Mesenchymal stem cell (in vitro differentiated cells and primary cell): ENCODE results near the gene PIP4K2A. TPM values are rescaled to one million over a fixed set of nuclear protein-coding genes. Genes with fewer than 3 reads are reported as not detected.

Experiments used
- DNase-seq: peaks from one replicate; pipeline ENCODE4 v3.0.0-alpha.2; 2013
- H2AFZ ChIP-seq: one replicate; pipeline ENCODE4 v1.6.1; 2013; ENCODE audit warnings: low read depth, mild to moderate bottlenecking, control low read depth, inconsistent platforms, low read length, moderate library complexity
- H2AK5ac ChIP-seq: 2 replicates; pipeline ENCODE4 v1.6.1; 2013; ENCODE audit warnings: low read length, moderate library complexity, mild to moderate bottlenecking, inconsistent platforms; ENCODE audit not compliant: severe bottlenecking
- H2BK120ac ChIP-seq: one replicate; pipeline ENCODE4 v1.6.1; 2013; ENCODE audit warnings: low read depth, mild to moderate bottlenecking, inconsistent platforms, low read length, moderate library complexity
- H2BK12ac ChIP-seq, 2 experiments: one replicate each; pipeline ENCODE4 v1.6.1; 2013; ENCODE audit warnings: inconsistent platforms in 2 of 2, low read length in 2 of 2, mild to moderate bottlenecking in 2 of 2, moderate library complexity in 2 of 2, control low read depth in 1 of 2
- H2BK15ac ChIP-seq: one replicate; pipeline ENCODE4 v1.6.1; 2013; ENCODE audit warnings: mild to moderate bottlenecking, low read depth, inconsistent platforms; ENCODE audit not compliant: poor library complexity, severe bottlenecking
- H2BK5ac ChIP-seq: 2 replicates; pipeline ENCODE4 v1.6.1; 2013; ENCODE audit warnings: low read depth, mild to moderate bottlenecking, low read length, control low read depth, inconsistent platforms; ENCODE audit not compliant: poor library complexity, severe bottlenecking
- H3K14ac ChIP-seq, 2 experiments: one replicate each; pipeline ENCODE4 v1.6.1; 2013; ENCODE audit warnings: inconsistent platforms in 2 of 2, low read length in 2 of 2, control low read depth in 1 of 2, mild to moderate bottlenecking in 1 of 2, moderate library complexity in 1 of 2
- H3K18ac ChIP-seq, 2 experiments: one replicate each; pipeline ENCODE4 v1.6.1; 2013; ENCODE audit warnings: inconsistent platforms in 2 of 2, low read length in 2 of 2, control low read depth in 1 of 2, low read depth in 1 of 2, mild to moderate bottlenecking in 1 of 2
- H3K23ac ChIP-seq, 2 experiments: one replicate each; pipeline ENCODE4 v1.6.1; 2013; ENCODE audit warnings: inconsistent platforms in 2 of 2, low read length in 2 of 2, mild to moderate bottlenecking in 2 of 2, moderate library complexity in 2 of 2, control low read depth in 1 of 2
- H3K27ac ChIP-seq: 2 replicates; pipeline ENCODE4 v1.5.1; 2013; ENCODE audit warnings: mild to moderate bottlenecking, moderate library complexity, low read length, control low read depth, inconsistent platforms; ENCODE audit not compliant: poor library complexity, severe bottlenecking
- H3K27me3 ChIP-seq, 2 experiments: 2 replicates each; pipeline versions ENCODE4 v1.6.1 to v1.7.0; 2013; ENCODE audit warnings: low read length in 2 of 2, mild to moderate bottlenecking in 2 of 2, moderate library complexity in 2 of 2, control low read depth in 1 of 2, inconsistent platforms in 1 of 2; ENCODE audit not compliant: control insufficient read depth in 1 of 2, insufficient read depth in 1 of 2
- H3K36me3 ChIP-seq, 2 experiments: 2 replicates each; pipeline versions ENCODE4 v1.6.1 to v1.7.0; 2013; ENCODE audit warnings: low read length in 2 of 2, control low read depth in 1 of 2, inconsistent platforms in 1 of 2, low read depth in 1 of 2, mild to moderate bottlenecking in 1 of 2; ENCODE audit not compliant: insufficient read depth in 2 of 2, control insufficient read depth in 1 of 2
- H3K4ac ChIP-seq, 2 experiments: one replicate each; pipeline ENCODE4 v1.6.1; 2013; ENCODE audit warnings: inconsistent platforms in 2 of 2, low read length in 2 of 2, mild to moderate bottlenecking in 2 of 2, moderate library complexity in 2 of 2, control low read depth in 1 of 2, low read depth in 1 of 2
- H3K4me1 ChIP-seq: 2 replicates; pipeline ENCODE4 v1.6.1; 2013; ENCODE audit warnings: low read depth, low read length, control low read depth; ENCODE audit not compliant: control insufficient read depth, insufficient read depth
- H3K4me2 ChIP-seq: 2 replicates; pipeline ENCODE4 v1.6.1; 2013; ENCODE audit warnings: low read length, mild to moderate bottlenecking, inconsistent platforms; ENCODE audit not compliant: poor library complexity, severe bottlenecking
- H3K4me3 ChIP-seq, 2 experiments: 2 replicates each; pipeline versions ENCODE4 v1.5.1 to v1.7.0; 2013; ENCODE audit warnings: low read length in 2 of 2, mild to moderate bottlenecking in 2 of 2, control low read depth in 1 of 2, low read depth in 1 of 2; ENCODE audit not compliant: insufficient read depth in 1 of 2
- H3K79me1 ChIP-seq: replicated peaks from 2 replicates; pipeline ENCODE4 v1.6.1; 2013; ENCODE audit warnings: mild to moderate bottlenecking, control low read depth, low read length, inconsistent platforms; ENCODE audit not compliant: poor library complexity, severe bottlenecking
- H3K9ac ChIP-seq: 2 replicates; pipeline ENCODE4 v1.7.0; 2013; ENCODE audit warnings: mild to moderate bottlenecking, low read length, moderate library complexity
- H3K9me3 ChIP-seq: 2 replicates; pipeline ENCODE4 v1.7.0; 2013; ENCODE audit warnings: mild to moderate bottlenecking, low read length; ENCODE audit not compliant: control insufficient read depth
- H4K8ac ChIP-seq: one replicate; pipeline ENCODE4 v1.6.1; 2013; ENCODE audit warnings: inconsistent platforms, mild to moderate bottlenecking, low read length, moderate library complexity
- H4K91ac ChIP-seq: one replicate; pipeline ENCODE4 v1.6.1; 2013; ENCODE audit warnings: mild to moderate bottlenecking, low read length, inconsistent platforms
- WGBS: methylation state at CpG from one replicate; pipeline ENCODE4 v1.1.7; 2013; ENCODE audit warnings: mixed read lengths; 5-methylcytosine and 5-hydroxymethylcytosine counted together
- polyA plus RNA-seq, 2 experiments: library from polyadenylated mRNA; stranded (reverse); fragments of 200-250 nt; gene quantifications; one replicate each; pipeline ENCODE4 v1.2.3, GENCODE V29; 2013

The PIP4K2A gene
- 53.7 TPM for polyA plus RNA-seq (2013, experiment 1 of 2)
- polyA plus RNA-seq (2013, experiment 2 of 2), result 51.9 TPM

DNA sequence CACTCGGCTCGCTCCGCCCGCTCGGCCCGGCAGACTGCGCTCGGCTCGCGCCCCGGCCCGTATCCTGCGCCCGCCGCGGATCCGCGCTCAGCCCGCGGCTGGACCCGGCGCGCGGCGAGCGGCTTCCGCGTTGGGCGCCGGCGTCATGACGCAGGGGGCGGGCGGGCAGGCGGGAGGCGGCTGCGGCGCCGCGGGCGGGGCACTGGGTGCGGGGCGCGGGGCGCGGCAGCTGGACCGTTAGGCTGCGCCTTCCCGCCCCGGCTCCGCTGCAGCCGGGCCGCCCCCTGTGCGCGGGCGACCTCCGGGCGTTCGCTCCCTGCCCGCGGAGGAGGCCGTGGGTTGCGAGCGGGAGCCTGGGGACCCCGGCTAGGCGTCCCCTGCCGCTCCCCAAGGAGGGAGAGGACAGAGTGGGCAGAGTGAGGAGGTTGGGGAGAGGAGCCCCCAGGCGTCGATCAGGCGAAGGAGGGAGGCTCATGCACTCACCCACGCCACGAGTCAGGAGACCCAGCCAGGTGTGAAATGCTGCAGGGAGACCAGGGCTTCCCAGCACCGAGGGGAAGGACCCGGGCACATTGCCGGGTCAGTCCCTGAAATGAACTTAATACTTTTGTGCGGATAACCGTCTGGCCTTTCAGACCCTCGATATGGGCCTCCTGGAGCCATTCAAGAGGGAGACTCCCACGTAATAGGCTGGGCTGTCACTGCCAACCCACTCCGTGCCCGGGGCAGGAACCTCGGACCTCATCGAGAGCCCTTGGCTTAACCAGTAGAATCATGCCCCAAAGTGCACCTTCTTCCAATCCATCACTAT, at the start of gene PIP4K2A:
Gene PIP4K2A, minus strand, starts transcription at position 100 of the 811 bp plus-strand sequence. CDS start 252 bp downstream, outside the sequence.
- H3K79me1 ChIP-seq, result peaks cover 4% of the 10 kb centered on the region
- peak within 1 kb of the TSS; percentile 97 for H2BK120ac ChIP-seq
- no peaks in the 10 kb centered on the region for H3K9me3 ChIP-seq
- WGBS, result 15% methylated on average over 51 of the region's 83 CpGs
- H2AFZ ChIP-seq, result peak within 1 kb of the TSS; percentile 94
- H3K27ac ChIP-seq, result peak within 1 kb of the TSS; percentile 91
- peak within 1 kb of the TSS; percentile 85 to 99 for H3K18ac ChIP-seq
- H3K14ac ChIP-seq, result peak within 1 kb of the TSS in 1 of 2 experiments; percentile 99
- no peak within 1 kb of the TSS for H2AK5ac ChIP-seq
- H3K23ac ChIP-seq, result peak within 1 kb of the TSS in 1 of 2 experiments; percentile 98
- peak within 1 kb of the TSS; percentile 89 to 95 for H3K4ac ChIP-seq
- H4K91ac ChIP-seq, result peak within 1 kb of the TSS; percentile 94
- peak within 1 kb of the TSS; percentile 40 for H2BK5ac ChIP-seq
- peak; percentile 71 for DNase-seq
- no peaks in the 10 kb centered on the region for H3K27me3 ChIP-seq
- peaks cover 9% of the 10 kb centered on the region for H3K4me1 ChIP-seq
- H4K8ac ChIP-seq, result peak within 1 kb of the TSS; percentile 97
- H2BK15ac ChIP-seq, result peak within 1 kb of the TSS; percentile 82
- peak within 1 kb of the TSS; percentile 78 for H3K4me2 ChIP-seq
- peak within 1 kb of the TSS in 1 of 2 experiments; percentile 98 for H2BK12ac ChIP-seq
- peak within 1 kb of the TSS; percentile 93 for H3K9ac ChIP-seq
- peak within 1 kb of the TSS; percentile 84 to 91 for H3K4me3 ChIP-seq
- H3K36me3 ChIP-seq, result no peaks in the 10 kb centered on the region

DNA sequence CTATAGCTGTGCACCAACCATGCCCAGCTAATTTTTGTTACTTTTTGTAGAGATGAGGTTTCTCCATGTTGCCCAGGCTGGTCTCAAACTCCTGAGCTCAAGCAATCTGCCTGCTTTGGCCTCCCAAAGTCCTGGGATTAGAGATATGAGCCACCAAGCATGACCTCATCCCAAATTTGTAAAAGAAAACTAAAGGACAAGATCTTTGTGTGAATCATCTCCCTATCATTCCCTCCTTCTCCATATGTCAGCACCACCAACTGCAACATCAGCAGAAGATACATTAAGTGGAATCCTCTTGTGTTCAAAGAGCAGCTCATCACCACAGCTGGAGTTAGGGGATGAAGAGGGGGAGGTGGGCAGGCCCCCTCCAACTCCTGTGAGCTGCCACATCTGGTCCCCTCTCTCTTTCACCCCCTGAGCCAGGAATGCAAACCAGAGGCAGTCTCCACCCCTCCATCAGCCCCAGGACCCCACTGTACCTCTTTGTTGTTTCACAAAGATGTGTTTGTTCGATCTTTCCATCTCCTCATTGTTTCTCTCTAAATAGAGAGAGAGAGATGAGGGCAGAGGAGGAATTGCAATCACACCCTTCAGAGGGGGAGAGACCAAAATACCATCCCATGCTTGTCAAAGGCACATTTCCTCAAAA, 47.3 kb upstream of the PIP4K2A start:
- DNase-seq, result no peak
- Histone ChIP-seq H2BK12ac (no peak overlapping the region), H3K18ac (no peak overlapping the region), H3K9me3 (no peaks in the 10 kb centered on the region), H3K27me3 (no peaks in the 10 kb centered on the region), H3K4me2 (no peak overlapping the region), H2AK5ac (no peak overlapping the region), H2AFZ (no peak overlapping the region), H4K91ac (no peak overlapping the region), H4K8ac (no peak overlapping the region), H2BK5ac (no peak overlapping the region), H3K36me3 (no peaks in the 10 kb centered on the region), H3K14ac (no peak overlapping the region), H2BK15ac (no peak overlapping the region), H3K27ac (no peak overlapping the region), H3K23ac (no peak overlapping the region), H3K4me1 (peaks cover 2% of the 10 kb centered on the region), H3K79me1 (no peaks in the 10 kb centered on the region), H3K4ac (no peak overlapping the region), H3K9ac (no peak overlapping the region), H2BK120ac (no peak overlapping the region), H3K4me3 (no peak overlapping the region)
- no CpG with 5 or more reads among the region's 1 CpG for WGBS

- Histone ChIP-seq H3K9ac (no peak overlapping the region), H2BK12ac (no peak overlapping the region), H3K23ac (no peak overlapping the region), H3K4me3 (no peak overlapping the region), H3K18ac (no peak overlapping the region), H3K14ac (no peak overlapping the region), H3K79me1 (no peaks in the 10 kb centered on the region), H2AFZ (no peak overlapping the region), H3K36me3 (no peaks in the 10 kb centered on the region), H3K4ac (no peak overlapping the region), H3K4me2 (no peak overlapping the region), H3K27me3 (no peaks in the 10 kb centered on the region), H3K4me1 (peaks cover 2% of the 10 kb centered on the region), H2BK15ac (no peak overlapping the region), H3K9me3 (no peaks in the 10 kb centered on the region), H2BK5ac (no peak overlapping the region), H2AK5ac (no peak overlapping the region), H3K27ac (no peak overlapping the region), H4K91ac (no peak overlapping the region), H4K8ac (no peak overlapping the region), H2BK120ac (no peak overlapping the region)
- no peak for DNase-seq
Observed at GRCh38 chr10:22760025-22760424, 45.6 kb upstream of the PIP4K2A start.

- H3K27ac ChIP-seq, result no peak overlapping the region
- no peaks in the 10 kb centered on the region for H3K36me3 ChIP-seq
- H3K79me1 ChIP-seq, result no peaks in the 10 kb centered on the region
- 99% methylated on average over 6 of the region's 6 CpGs for WGBS
- H3K4me2 ChIP-seq, result no peak overlapping the region
- no peak overlapping the region for H2BK12ac ChIP-seq
- H3K23ac ChIP-seq, result no peak overlapping the region
- H3K9me3 ChIP-seq, result no peaks in the 10 kb centered on the region
- H3K14ac ChIP-seq, result no peak overlapping the region
- no peak overlapping the region for H2BK120ac ChIP-seq
- H2BK5ac ChIP-seq, result no peak overlapping the region
- H3K27me3 ChIP-seq, result no peaks in the 10 kb centered on the region
- H3K4me1 ChIP-seq, result peaks cover 2% of the 10 kb centered on the region
- H3K4me3 ChIP-seq, result no peak overlapping the region
- no peak overlapping the region for H2AFZ ChIP-seq
- H2BK15ac ChIP-seq, result no peak overlapping the region
- H3K18ac ChIP-seq, result no peak overlapping the region
- no peak overlapping the region for H3K4ac ChIP-seq
- H4K91ac ChIP-seq, result no peak overlapping the region
- no peak overlapping the region for H3K9ac ChIP-seq
- no peak overlapping the region for H2AK5ac ChIP-seq
- no peak for DNase-seq
- H4K8ac ChIP-seq, result no peak overlapping the region
Observed at GRCh38 chr10:22758867-22759266, 44.5 kb upstream of the PIP4K2A start.
